Measurements from ENCODE around the gene HSPA4.

DNA sequence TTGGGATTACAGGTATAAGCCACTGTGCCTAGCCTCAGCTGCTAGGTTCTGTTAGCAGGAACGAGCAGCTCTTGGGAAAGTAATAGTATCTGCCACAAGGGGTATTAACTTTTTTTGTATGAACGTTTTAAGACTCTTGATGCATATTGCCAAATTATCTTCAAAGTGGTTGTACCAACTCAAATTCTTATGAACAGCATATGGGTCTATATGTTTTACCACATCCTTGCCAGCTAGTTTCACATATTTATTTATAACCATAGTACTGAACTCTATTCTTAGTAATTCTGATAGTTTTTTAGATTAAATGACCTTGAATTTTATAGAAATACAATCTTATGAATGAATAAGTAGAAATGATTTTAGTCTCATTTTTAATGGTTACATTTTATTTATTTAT is 80.9 kb downstream of the HSPA4 start:
- TF ChIP-seq POLR2AphosphoS5 (IDR thresholded peaks at IDR 0.05; ENCODE audit: low read depth, low read length) (no peak), TAF1 (IDR thresholded peaks at IDR 0.05; ENCODE audit: borderline replicate concordance, insufficient read depth, low read length) (no peak), SIN3A (IDR thresholded peaks at IDR 0.05; ENCODE audit: borderline replicate concordance, insufficient read depth, low read length) (no peak)
- TF ChIP-seq, protein P1, sequence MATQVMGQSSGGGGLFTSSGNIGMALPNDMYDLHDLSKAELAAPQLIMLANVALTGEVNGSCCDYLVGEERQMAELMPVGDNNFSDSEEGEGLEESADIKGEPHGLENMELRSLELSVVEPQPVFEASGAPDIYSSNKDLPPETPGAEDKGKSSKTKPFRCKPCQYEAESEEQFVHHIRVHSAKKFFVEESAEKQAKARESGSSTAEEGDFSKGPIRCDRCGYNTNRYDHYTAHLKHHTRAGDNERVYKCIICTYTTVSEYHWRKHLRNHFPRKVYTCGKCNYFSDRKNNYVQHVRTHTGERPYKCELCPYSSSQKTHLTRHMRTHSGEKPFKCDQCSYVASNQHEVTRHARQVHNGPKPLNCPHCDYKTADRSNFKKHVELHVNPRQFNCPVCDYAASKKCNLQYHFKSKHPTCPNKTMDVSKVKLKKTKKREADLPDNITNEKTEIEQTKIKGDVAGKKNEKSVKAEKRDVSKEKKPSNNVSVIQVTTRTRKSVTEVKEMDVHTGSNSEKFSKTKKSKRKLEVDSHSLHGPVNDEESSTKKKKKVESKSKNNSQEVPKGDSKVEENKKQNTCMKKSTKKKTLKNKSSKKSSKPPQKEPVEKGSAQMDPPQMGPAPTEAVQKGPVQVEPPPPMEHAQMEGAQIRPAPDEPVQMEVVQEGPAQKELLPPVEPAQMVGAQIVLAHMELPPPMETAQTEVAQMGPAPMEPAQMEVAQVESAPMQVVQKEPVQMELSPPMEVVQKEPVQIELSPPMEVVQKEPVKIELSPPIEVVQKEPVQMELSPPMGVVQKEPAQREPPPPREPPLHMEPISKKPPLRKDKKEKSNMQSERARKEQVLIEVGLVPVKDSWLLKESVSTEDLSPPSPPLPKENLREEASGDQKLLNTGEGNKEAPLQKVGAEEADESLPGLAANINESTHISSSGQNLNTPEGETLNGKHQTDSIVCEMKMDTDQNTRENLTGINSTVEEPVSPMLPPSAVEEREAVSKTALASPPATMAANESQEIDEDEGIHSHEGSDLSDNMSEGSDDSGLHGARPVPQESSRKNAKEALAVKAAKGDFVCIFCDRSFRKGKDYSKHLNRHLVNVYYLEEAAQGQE (IDR thresholded peaks at IDR 0.05; ENCODE audit: insufficient read depth in 1 of 2, low read depth in 2 of 2, low read length in 2 of 2) = no peak
